Chondrocyte (in vitro differentiated cells): ENCODE results near the gene FERMT3. TPM values are rescaled to one million over a fixed set of nuclear protein-coding genes. Genes with fewer than 3 reads are reported as not detected.

ENCODE experiments used
- DNase-seq: peaks from one replicate; pipeline ENCODE4 v3.0.0; 2021; ENCODE audit warnings: mixed read lengths, low spot score
- H3K27ac Mint-ChIP-seq: one replicate; pipeline ENCODE4 v1.8.0; 2021; ENCODE audit warnings: mild to moderate bottlenecking, moderate library complexity, mixed read lengths; ENCODE audit not compliant: unreplicated experiment
- H3K27me3 Mint-ChIP-seq: 2 replicates; pipeline ENCODE4 v1.8.0; 2021; ENCODE audit warnings: low read depth, mixed read lengths
- H3K36me3 Mint-ChIP-seq: 2 replicates; pipeline ENCODE4 v1.8.0; 2021; ENCODE audit warnings: low read depth, mixed read lengths
- H3K4me1 Mint-ChIP-seq: 2 replicates; pipeline ENCODE4 v1.8.0; 2021; ENCODE audit warnings: low read depth, mild to moderate bottlenecking, mixed read lengths
- H3K4me3 Mint-ChIP-seq: one replicate; pipeline ENCODE4 v1.8.0; 2021; ENCODE audit warnings: mild to moderate bottlenecking, moderate library complexity, mixed read lengths; ENCODE audit not compliant: unreplicated experiment
- H3K9me3 Mint-ChIP-seq: 2 replicates; pipeline ENCODE4 v1.8.0; 2021; ENCODE audit warnings: low read depth, mixed read lengths
- total RNA-seq: library from RNA; stranded (reverse); gene quantifications from 3 replicates; pipeline ENCODE4 v1.2.1, GENCODE V29; 2021
- TF ChIP-seq, protein P1 (sequence below): fragments of 200-600 bp; sonication (generic); IDR thresholded peaks from 2 replicates; pipeline ENCODE4 v1.5.0; 2021; ENCODE audit warnings: antibody characterized with exemption, mild to moderate bottlenecking, moderate library complexity

Gene FERMT3
- total RNA-seq, 1 donor from 2014 or later = 1.5 TPM

GRCh38 chr11:64233913-64234586 lies 27.5 kb downstream of the FERMT3 start, which contains the start of gene VEGFB:
VEGFB (plus strand) TSS chr11:64234584; CDS start chr11:64234834, 250 bp downstream.
- H3K36me3 Mint-ChIP-seq = peaks cover 7% of the 10 kb centered on the region
- H3K4me1 Mint-ChIP-seq = peaks cover 45% of the 10 kb centered on the region
- peak within 1 kb of the TSS; percentile 79 for H3K27ac Mint-ChIP-seq
- H3K9me3 Mint-ChIP-seq = no peaks in the 10 kb centered on the region
- no peak for DNase-seq
- H3K27me3 Mint-ChIP-seq = no peaks in the 10 kb centered on the region
- TF ChIP-seq, protein P1, sequence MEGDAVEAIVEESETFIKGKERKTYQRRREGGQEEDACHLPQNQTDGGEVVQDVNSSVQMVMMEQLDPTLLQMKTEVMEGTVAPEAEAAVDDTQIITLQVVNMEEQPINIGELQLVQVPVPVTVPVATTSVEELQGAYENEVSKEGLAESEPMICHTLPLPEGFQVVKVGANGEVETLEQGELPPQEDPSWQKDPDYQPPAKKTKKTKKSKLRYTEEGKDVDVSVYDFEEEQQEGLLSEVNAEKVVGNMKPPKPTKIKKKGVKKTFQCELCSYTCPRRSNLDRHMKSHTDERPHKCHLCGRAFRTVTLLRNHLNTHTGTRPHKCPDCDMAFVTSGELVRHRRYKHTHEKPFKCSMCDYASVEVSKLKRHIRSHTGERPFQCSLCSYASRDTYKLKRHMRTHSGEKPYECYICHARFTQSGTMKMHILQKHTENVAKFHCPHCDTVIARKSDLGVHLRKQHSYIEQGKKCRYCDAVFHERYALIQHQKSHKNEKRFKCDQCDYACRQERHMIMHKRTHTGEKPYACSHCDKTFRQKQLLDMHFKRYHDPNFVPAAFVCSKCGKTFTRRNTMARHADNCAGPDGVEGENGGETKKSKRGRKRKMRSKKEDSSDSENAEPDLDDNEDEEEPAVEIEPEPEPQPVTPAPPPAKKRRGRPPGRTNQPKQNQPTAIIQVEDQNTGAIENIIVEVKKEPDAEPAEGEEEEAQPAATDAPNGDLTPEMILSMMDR = no peak
- peak within 1 kb of the TSS; percentile 81 for H3K4me3 Mint-ChIP-seq

- H3K27me3 Mint-ChIP-seq = no peaks in the 10 kb centered on the region
- peak overlapping the region; percentile 81 for H3K4me3 Mint-ChIP-seq
- DNase-seq = peak; percentile 81
- H3K36me3 Mint-ChIP-seq = peaks cover 7% of the 10 kb centered on the region
- peaks cover 42% of the 10 kb centered on the region for H3K4me1 Mint-ChIP-seq
- TF ChIP-seq, protein P1 = peak; percentile 21
- peak overlapping the region; percentile 79 for H3K27ac Mint-ChIP-seq
- no peaks in the 10 kb centered on the region for H3K9me3 Mint-ChIP-seq
These were observed 28.3 kb downstream of the FERMT3 start for GRCh38 chr11:64234647-64235379.

GRCh38 chr11:64235437-64236161 lies 29.1 kb downstream of the FERMT3 start:
- TF ChIP-seq, protein P1 = no peak
- H3K4me3 Mint-ChIP-seq = peak overlapping the region; percentile 81
- peak; percentile 90 for DNase-seq
- peaks cover 7% of the 10 kb centered on the region for H3K36me3 Mint-ChIP-seq
- H3K4me1 Mint-ChIP-seq = peaks cover 47% of the 10 kb centered on the region
- H3K9me3 Mint-ChIP-seq = no peaks in the 10 kb centered on the region
- H3K27ac Mint-ChIP-seq = peak overlapping the region; percentile 79
- H3K27me3 Mint-ChIP-seq = no peaks in the 10 kb centered on the region

DNA sequence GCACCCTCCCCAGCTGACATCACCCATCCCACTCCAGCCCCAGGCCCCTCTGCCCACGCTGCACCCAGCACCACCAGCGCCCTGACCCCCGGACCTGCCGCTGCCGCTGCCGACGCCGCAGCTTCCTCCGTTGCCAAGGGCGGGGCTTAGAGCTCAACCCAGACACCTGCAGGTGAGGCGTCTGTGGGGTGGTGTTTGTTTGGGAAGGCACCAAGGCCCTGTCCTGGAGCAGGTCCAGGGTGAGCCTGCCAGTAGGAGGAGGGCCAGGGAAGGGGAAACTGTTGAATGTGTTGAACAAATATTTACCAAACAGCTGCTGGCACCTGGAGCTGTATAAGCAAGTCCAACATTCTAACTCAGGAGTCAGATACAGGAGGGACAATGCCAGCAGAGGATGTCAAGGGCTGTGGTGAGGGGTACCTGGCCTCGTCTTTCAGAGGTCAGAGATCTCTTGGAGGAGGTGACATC lies 31.0 kb downstream of the FERMT3 start:
- Mint-ChIP-seq H3K9me3 (no peaks in the 10 kb centered on the region), H3K27me3 (no peaks in the 10 kb centered on the region), H3K4me3 (no peak overlapping the region), H3K4me1 (peaks cover 36% of the 10 kb centered on the region), H3K36me3 (peaks cover 7% of the 10 kb centered on the region), H3K27ac (no peak overlapping the region)
- TF ChIP-seq, protein P1 = no peak
- DNase-seq = peak; percentile 90

DNA sequence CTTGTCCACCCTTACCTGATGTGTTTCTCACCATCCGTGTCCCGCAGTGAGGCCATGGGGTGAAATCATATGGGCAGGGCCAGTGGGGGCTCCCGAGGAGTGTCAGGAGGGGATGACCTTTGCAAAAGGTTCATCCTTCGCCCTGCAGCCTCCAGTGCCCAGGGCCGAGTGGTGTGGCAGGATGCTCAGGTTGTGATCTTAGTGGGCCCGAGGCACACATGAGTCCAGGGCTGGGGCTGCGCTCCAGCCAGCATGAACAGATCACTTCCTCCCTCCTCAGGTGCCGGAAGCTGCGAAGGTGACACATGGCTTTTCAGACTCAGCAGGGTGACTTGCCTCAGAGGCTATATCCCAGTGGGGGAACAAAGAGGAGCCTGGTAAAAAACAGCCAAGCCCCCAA lies 31.6 kb downstream of the FERMT3 start:
- peaks cover 7% of the 10 kb centered on the region for H3K36me3 Mint-ChIP-seq
- peaks cover 36% of the 10 kb centered on the region for H3K4me1 Mint-ChIP-seq
- TF ChIP-seq, protein P1 = no peak
- no peaks in the 10 kb centered on the region for H3K9me3 Mint-ChIP-seq
- DNase-seq = no peak
- peak overlapping the region; percentile 65 for H3K27ac Mint-ChIP-seq
- H3K4me3 Mint-ChIP-seq = no peak overlapping the region
- H3K27me3 Mint-ChIP-seq = no peaks in the 10 kb centered on the region
